ENCODE data around the gene CHID1. TPM values are rescaled to one million over a fixed set of nuclear protein-coding genes. Genes with fewer than 3 reads are reported as not detected.

The CHID1 gene
- total RNA-seq = 43.6 and 52.9 TPM in 2 replicates

GRCh38 chr11:910589-911030 is at the start of gene CHID1:
Gene CHID1, minus strand, starts transcription at chr11:910810. Its CDS starts 5,994 bp downstream, at chr11:904816.

GRCh38 chr11:925496-926301 is 15.1 kb upstream of the CHID1 start, which contains the start of gene AP2A2:
Gene AP2A2, plus strand, starts transcription at chr11:925870. Its CDS starts 152 bp downstream, at chr11:926022.

GRCh38 chr11:842370-843002 is 68.1 kb downstream of the CHID1 start, which contains the start of the genes POLR2L and TSPAN4:
Gene POLR2L, minus strand, starts transcription at chr11:842529. Its CDS starts 21 bp downstream, at chr11:842508.
Gene TSPAN4, plus strand, starts transcription at chr11:842852. Its CDS starts 7,453 bp downstream, at chr11:850305.

GRCh38 chr11:832529-833113 is 78.0 kb downstream of the CHID1 start, which contains the start of gene CD151:
Gene CD151, plus strand, starts transcription at chr11:832952. Its CDS starts 3,118 bp downstream, at chr11:836070.

GRCh38 chr11:827897-828192 is 82.8 kb downstream of the CHID1 start, which contains the start of gene CRACR2B:
Gene CRACR2B, plus strand, starts transcription at chr11:827919. Its CDS starts 689 bp downstream, at chr11:828608.

GRCh38 chr11:818396-819128 is 92.0 kb downstream of the CHID1 start, which contains the start of gene PNPLA2:
Gene PNPLA2, plus strand, starts transcription at chr11:818914. Its CDS starts 805 bp downstream, at chr11:819719.

Small RNA genes lying within 50 kb of the gene (small RNA-seq; reads per million reads assigned to genes)
- not detected for gene RNU6-1025P

Other genes starting within 250 kb of the CHID1 start
- gene DEAF1, start 215.6 kb downstream of the CHID1 start, total RNA-seq = 16.4 and 21.6 TPM in 2 replicates
- 8.2 and 18.8 TPM in 2 replicates for gene TMEM80, start 215.0 kb downstream of the CHID1 start, total RNA-seq
- 258 and 411 TPM in 2 replicates for gene EPS8L2, start 204.6 kb downstream of the CHID1 start, total RNA-seq
- 111 and 190 TPM in 2 replicates for gene TALDO1, start 163.3 kb downstream of the CHID1 start, total RNA-seq
- gene GATD1, start 133.3 kb downstream of the CHID1 start, total RNA-seq = 33.0 and 35.1 TPM in 2 replicates
- not detected in 2 replicates for gene CEND1, start 120.7 kb downstream of the CHID1 start, total RNA-seq
- 11.4 and 15.2 TPM in 2 replicates for gene SLC25A22, start 112.5 kb downstream of the CHID1 start, total RNA-seq
- 11.8 and 12.8 TPM in 2 replicates for gene PIDD1, start 105.6 kb downstream of the CHID1 start, total RNA-seq
- 151 and 607 TPM in 2 replicates for gene RPLP2, start 100.8 kb downstream of the CHID1 start, total RNA-seq
- 25.8 and 26.7 TPM in 2 replicates for gene PNPLA2, start 91.9 kb downstream of the CHID1 start, total RNA-seq
- 1.2 and 1.6 TPM in 2 replicates for gene CRACR2B, start 82.9 kb downstream of the CHID1 start, total RNA-seq
- 185 and 598 TPM in 2 replicates for gene CD151, start 77.9 kb downstream of the CHID1 start, total RNA-seq
- 60.5 and 91.2 TPM in 2 replicates for gene POLR2L, start 68.3 kb downstream of the CHID1 start, total RNA-seq
- 30.2 and 88.0 TPM in 2 replicates for gene TSPAN4, start 68.0 kb downstream of the CHID1 start, total RNA-seq
- gene AP2A2, start 15.1 kb upstream of the CHID1 start, total RNA-seq = 73.9 and 81.3 TPM in 2 replicates
- gene MUC6, start 125.9 kb upstream of the CHID1 start, total RNA-seq = not detected in 2 replicates
- not detected in 2 replicates for gene MUC2, start 164.1 kb upstream of the CHID1 start, total RNA-seq
- gene MUC5AC, start 247.1 kb upstream of the CHID1 start, total RNA-seq = under 0.01 TPM in 1 of 2 replicates, not detected in the other